Measurements from ENCODE around the gene MTX1.
"Not testable (repeated sequence)": the region's sequence is repeated elsewhere in the genome, so short reads cannot be mapped to it uniquely, and the experiment has no call there.

MTX1 gene

GRCh38 chr1:155186067-155186793 is 22.3 kb upstream of the MTX1 start:
- no peak overlapping the region for H3K4me3 ChIP-seq (ENCODE audit: low read depth, low read length)
- no peak for DNase-seq (ENCODE audit: low read depth)
- no peak for TF ChIP-seq CTCF (conservative IDR thresholded peaks at IDR 0.05; ENCODE audit: low read depth, low read length)

- no peak for DNase-seq (ENCODE audit: low read depth)
- H3K4me3 ChIP-seq (ENCODE audit: low read depth, low read length): no peak overlapping the region
- no peak for TF ChIP-seq CTCF (conservative IDR thresholded peaks at IDR 0.05; ENCODE audit: low read depth, low read length)
Observed at GRCh38 chr1:155186794-155187455, 21.6 kb upstream of the MTX1 start.

GRCh38 chr1:155187456-155187891 is 21.0 kb upstream of the MTX1 start:
- H3K4me3 ChIP-seq (ENCODE audit: low read depth, low read length): no peak overlapping the region
- DNase-seq (ENCODE audit: low read depth): no peak
- TF ChIP-seq CTCF (conservative IDR thresholded peaks at IDR 0.05; ENCODE audit: low read depth, low read length): no peak

- H3K4me3 ChIP-seq (ENCODE audit: low read depth, low read length): no peak overlapping the region
- no peak for DNase-seq (ENCODE audit: low read depth)
- no peak for TF ChIP-seq CTCF (conservative IDR thresholded peaks at IDR 0.05; ENCODE audit: low read depth, low read length)
Observed at GRCh38 chr1:155188268-155188667, 20.2 kb upstream of the MTX1 start.

- H3K4me3 ChIP-seq (ENCODE audit: low read depth, low read length); DNase-seq (ENCODE audit: low read depth): not testable (repeated sequence)
Observed at GRCh38 chr1:155189926-155190325, 18.6 kb upstream of the MTX1 start.

GRCh38 chr1:155191904-155192303 is 16.6 kb upstream of the MTX1 start:
- no peak for TF ChIP-seq CTCF (conservative IDR thresholded peaks at IDR 0.05; ENCODE audit: low read depth, low read length)
- DNase-seq (ENCODE audit: low read depth): no peak
- no peak overlapping the region for H3K4me3 ChIP-seq (ENCODE audit: low read depth, low read length)

- no peak for TF ChIP-seq CTCF (conservative IDR thresholded peaks at IDR 0.05; ENCODE audit: low read depth, low read length)
- H3K4me3 ChIP-seq (ENCODE audit: low read depth, low read length): peak overlapping the region; percentile 70
- DNase-seq (ENCODE audit: low read depth): no peak
Observed at GRCh38 chr1:155192346-155193274, 15.9 kb upstream of the MTX1 start.
